GM12878 (cell line): Measurements from ENCODE around the gene POLD4.

Experiments used
- EGR1 ChIP-seq, 2 experiments: IDR thresholded peaks; 1 replicate in 1 of 2; 2 replicates in 1 of 2; pipeline ENCODE4 v1.6.1; 2011 to 2012; ENCODE audit warnings: low read depth in 2 of 2, low read length in 2 of 2, borderline replicate concordance in 1 of 2, mild to moderate bottlenecking in 1 of 2, moderate library complexity in 1 of 2
- HDGF ChIP-seq: fragments of 450-650 bp; IDR thresholded peaks from 2 replicates; pipeline ENCODE4 v1.6.1; 2016; ENCODE audit warnings: antibody characterized with exemption
- IKZF1 ChIP-seq: fragments of 450-650 bp; conservative IDR thresholded peaks from 2 replicates; pipeline ENCODE4 v1.6.1; 2017; ENCODE audit warnings: antibody characterized with exemption, mild to moderate bottlenecking
- MTA2 ChIP-seq: fragments of 450-650 bp; IDR thresholded peaks from 2 replicates; pipeline ENCODE4 v1.6.1; 2016; ENCODE audit warnings: low read depth, mild to moderate bottlenecking, moderate library complexity
- NR2C2 ChIP-seq: IDR thresholded peaks from 2 replicates; pipeline ENCODE4 v1.6.1; 2011; ENCODE audit warnings: borderline replicate concordance, low read depth; ENCODE audit not compliant: control insufficient read depth, insufficient read length
- POLR2A ChIP-seq: IDR thresholded peaks from 2 replicates; pipeline ENCODE4 v1.6.1; 2011; ENCODE audit warnings: low read depth, mild to moderate bottlenecking, low read length
- RCOR1 ChIP-seq: conservative IDR thresholded peaks from 2 replicates; pipeline ENCODE4 v1.6.1; 2012; ENCODE audit warnings: low read depth, low read length, improper control_type of control experiment
- SMC3 ChIP-seq: IDR thresholded peaks from 2 replicates; pipeline ENCODE4 v1.6.1; 2011; ENCODE audit warnings: low read length, improper control_type of control experiment, borderline replicate concordance
- YY1 ChIP-seq: IDR thresholded peaks from 2 replicates; pipeline ENCODE4 v1.6.1; 2011; ENCODE audit warnings: low read depth, mild to moderate bottlenecking, low read length
- TF ChIP-seq, protein P1 (sequence below), 3 experiments: IDR thresholded peaks in 2 of 3; conservative IDR thresholded peaks in 1 of 3; 2 replicates each; pipeline ENCODE4 v1.5.1; 2011; ENCODE audit warnings: low read depth in 3 of 3, low read length in 3 of 3, mild to moderate bottlenecking in 3 of 3, control low read depth in 2 of 3, moderate library complexity in 2 of 3, inconsistent platforms in 1 of 3, mixed read lengths in 1 of 3; ENCODE audit not compliant: control insufficient read depth in 2 of 3, insufficient read depth in 1 of 3; ENCODE audit errors: extremely low read depth in 1 of 3

DNA sequence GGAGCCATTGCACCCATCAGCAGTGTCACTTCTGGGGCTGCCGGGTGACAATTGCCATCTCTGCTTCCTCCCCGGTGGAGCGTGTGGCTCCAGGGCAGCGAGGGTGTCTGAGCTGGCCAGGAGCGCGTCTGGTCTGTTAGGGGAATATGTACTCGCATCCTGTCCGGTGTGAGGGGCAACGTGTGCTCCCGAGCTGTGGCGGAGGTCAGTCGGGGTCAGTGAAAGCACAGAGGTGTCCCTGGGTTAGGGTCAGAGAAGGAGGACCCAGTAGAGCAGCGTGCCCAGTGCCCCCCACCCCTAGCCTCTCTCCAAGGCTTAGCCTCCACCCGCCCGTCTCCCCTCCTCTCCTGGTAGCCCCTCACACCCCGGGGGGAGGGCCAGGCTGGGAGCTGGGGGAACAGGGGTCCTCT lies 18.6 kb upstream of the POLD4 start:
- TF ChIP-seq SMC3 = no peak
- TF ChIP-seq NR2C2 = no peak
- TF ChIP-seq, protein P1, sequence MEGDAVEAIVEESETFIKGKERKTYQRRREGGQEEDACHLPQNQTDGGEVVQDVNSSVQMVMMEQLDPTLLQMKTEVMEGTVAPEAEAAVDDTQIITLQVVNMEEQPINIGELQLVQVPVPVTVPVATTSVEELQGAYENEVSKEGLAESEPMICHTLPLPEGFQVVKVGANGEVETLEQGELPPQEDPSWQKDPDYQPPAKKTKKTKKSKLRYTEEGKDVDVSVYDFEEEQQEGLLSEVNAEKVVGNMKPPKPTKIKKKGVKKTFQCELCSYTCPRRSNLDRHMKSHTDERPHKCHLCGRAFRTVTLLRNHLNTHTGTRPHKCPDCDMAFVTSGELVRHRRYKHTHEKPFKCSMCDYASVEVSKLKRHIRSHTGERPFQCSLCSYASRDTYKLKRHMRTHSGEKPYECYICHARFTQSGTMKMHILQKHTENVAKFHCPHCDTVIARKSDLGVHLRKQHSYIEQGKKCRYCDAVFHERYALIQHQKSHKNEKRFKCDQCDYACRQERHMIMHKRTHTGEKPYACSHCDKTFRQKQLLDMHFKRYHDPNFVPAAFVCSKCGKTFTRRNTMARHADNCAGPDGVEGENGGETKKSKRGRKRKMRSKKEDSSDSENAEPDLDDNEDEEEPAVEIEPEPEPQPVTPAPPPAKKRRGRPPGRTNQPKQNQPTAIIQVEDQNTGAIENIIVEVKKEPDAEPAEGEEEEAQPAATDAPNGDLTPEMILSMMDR (IDR thresholded peaks at IDR 0.05 in 2 of 3, conservative IDR thresholded peaks at IDR 0.05 in 1 of 3; ENCODE audit: control insufficient read depth in 2 of 3, extremely low read depth in 1 of 3, insufficient read depth in 1 of 3, low read depth in 3 of 3, low read length in 3 of 3) = no peak
- no peak for TF ChIP-seq IKZF1
- TF ChIP-seq YY1 = no peak
- no peak for TF ChIP-seq EGR1 (IDR thresholded peaks at IDR 0.05; ENCODE audit: borderline replicate concordance in 1 of 2, low read depth in 2 of 2, low read length in 2 of 2)
- TF ChIP-seq RCOR1 = no peak
- no peak for TF ChIP-seq POLR2A
- no peak for TF ChIP-seq HDGF
- no peak for TF ChIP-seq MTA2
